ENCODE results near the gene FCN2.

The FCN2 gene

DNA sequence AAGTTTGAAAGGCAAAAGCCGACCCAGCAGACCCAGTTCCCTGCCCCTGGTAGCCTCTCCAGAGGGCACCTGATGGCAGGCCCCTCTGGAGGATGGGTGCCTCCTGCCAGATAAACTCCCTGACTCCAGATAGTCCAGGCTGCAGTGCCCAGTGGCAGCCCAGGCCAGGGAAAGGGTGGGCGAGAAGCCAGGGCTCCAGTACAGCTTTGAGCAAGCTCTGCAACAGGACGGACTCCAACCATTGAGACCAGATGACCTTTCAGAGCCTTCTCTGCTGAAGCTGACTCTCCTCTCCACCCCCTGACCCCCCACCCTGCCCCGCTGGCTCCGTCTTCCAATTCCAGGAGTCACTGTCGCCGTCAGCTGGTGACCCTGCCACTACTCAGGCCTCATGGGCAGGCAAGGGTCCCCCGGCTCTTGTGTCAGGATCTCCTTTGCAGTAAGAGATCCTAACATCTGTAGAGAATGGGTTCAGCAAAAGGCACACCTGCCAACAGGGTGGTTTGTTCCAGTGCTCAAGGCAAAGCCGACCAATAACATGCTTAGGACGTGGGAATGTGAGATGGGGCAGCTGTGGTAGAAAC lies 52.6 kb downstream of the FCN2 start:
- DNase-seq (ENCODE audit: low spot score): no peak

- DNase-seq (ENCODE audit: low spot score): no peak
Observed at GRCh38 chr9:134935056-134935640, 54.5 kb downstream of the FCN2 start.

- no peak for DNase-seq (ENCODE audit: low spot score)
Observed at GRCh38 chr9:134935701-134936345, 55.2 kb downstream of the FCN2 start.

DNA sequence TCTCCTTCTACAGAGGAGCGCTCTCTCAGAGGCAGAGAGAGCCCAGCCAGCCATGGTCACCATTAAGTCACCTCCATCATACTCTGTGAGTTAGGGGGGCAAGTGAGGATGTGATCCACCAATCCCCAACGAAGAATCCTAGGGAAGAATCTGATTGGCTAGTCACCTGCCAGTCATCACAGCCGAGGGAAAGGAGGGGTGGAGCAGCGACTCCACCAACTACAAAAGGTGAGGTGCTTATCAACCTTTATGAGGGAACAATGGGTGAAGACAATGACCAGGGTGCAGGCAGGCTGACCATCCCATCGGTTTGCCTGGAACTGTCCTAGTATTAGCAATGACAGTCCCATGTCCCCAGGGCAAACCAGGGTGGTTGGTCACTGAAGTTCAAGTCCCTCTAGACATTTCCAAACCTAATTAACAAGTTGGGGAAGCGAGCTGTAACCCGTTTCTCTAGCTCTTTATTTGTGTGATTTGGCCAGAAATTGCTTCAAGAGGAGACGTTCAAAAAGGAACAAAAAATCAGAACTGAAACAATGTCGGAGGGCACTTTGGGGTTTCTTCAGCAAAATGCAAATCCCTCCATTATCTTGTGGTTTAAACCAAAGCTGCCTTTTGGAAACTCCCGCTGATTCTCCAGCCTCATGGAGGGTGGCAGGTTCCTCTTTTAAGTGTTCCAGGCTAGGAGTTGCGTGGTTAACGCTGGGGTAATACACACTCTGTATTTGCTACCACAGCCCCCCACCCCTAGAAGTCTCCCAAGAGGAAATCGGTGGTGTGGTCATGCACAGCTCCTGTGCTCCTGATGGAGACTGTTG lies 55.9 kb downstream of the FCN2 start:
- DNase-seq (ENCODE audit: low spot score): no peak
